ENCODE results near the gene GCM1.

The GCM1 gene

GRCh38 chr6:53152576-53152975 is 3.9 kb upstream of the GCM1 start:
- DNase-seq (ENCODE audit: low read depth in 3 of 3) = no peak

DNA sequence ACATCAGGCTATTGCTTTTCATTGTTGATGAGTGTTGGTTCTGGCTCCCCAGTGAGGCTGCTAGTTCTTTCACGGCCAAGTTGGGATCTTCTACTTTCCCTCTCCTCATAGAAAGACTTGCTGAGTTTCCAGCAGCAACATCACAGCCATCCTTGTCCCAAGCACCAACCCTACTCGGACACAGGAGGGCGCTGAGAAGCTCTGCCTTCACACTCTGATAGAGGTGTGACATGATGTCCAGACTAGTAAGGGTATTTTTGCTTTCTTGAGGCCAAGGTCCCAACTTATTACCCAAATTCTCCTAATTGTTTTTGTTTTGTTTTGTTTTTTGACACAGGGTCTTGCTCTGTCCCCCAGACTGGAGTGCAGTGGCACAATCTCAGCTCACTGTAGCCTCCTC is 3.0 kb upstream of the GCM1 start:
- DNase-seq (ENCODE audit: low read depth in 3 of 3) = no peak

DNA sequence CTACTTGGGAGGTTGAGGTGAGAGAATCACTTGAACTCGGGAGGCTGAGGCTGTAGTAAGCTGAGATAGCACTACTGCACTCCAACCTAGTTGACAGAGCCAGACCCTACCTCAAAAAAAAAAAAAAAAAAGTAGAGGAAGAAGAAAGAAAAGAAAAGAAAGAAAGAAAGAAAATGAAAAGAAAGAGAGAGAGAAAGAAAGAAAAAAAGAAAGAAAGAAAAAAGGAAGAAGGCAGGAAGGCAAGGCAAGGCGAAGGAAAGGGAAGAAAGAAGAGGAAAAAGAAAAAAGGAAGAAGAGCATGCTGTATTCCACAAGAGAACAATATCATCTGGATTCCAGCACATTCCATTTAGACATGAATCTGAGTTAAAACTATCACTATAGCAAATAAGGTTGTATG is 3.8 kb downstream of the GCM1 start:
- no peak for DNase-seq (ENCODE audit: low read depth in 3 of 3)

- no peak for DNase-seq (ENCODE audit: low read depth in 3 of 3)
Observed at GRCh38 chr6:53143710-53144109, 4.9 kb downstream of the GCM1 start.

GRCh38 chr6:53142810-53143209 is 5.8 kb downstream of the GCM1 start:
- DNase-seq (ENCODE audit: low read depth in 3 of 3) = no peak

GRCh38 chr6:53139841-53140413 is 8.7 kb downstream of the GCM1 start:
- DNase-seq (ENCODE audit: low read depth in 3 of 3) = no peak

- no peak for DNase-seq (ENCODE audit: low read depth in 3 of 3)
Observed at GRCh38 chr6:53136000-53136609, 12.5 kb downstream of the GCM1 start.

- DNase-seq (ENCODE audit: low read depth in 3 of 3) = no peak
Observed at GRCh38 chr6:53134601-53135235, 13.9 kb downstream of the GCM1 start.

GRCh38 chr6:53133961-53134360 is 14.7 kb downstream of the GCM1 start:
- DNase-seq (ENCODE audit: low read depth in 3 of 3) = no peak

GRCh38 chr6:53130569-53131290 is 17.9 kb downstream of the GCM1 start:
- DNase-seq (ENCODE audit: low read depth in 3 of 3) = no peak

DNA sequence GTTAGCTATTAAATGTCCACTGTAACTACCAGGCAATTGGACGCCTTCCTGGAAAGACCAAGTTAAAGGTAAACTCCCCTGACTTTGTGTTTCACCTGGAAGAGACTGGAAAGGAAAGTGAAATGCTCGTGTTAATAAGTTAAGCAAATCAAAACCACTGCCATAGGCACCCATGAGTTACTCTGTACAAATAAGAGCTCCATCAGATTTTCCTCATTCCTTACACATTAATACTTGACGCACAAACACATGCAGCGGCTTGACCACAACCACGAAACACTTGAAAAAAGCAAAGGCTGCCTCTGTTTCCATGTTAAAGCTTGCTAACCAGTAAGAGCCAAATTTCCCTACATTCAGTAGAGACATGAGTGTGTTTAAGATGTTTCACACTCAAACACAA is 19.8 kb downstream of the GCM1 start:
- DNase-seq (ENCODE audit: low read depth in 3 of 3) = no peak

GRCh38 chr6:53125276-53125675 is 23.4 kb downstream of the GCM1 start:
- DNase-seq (ENCODE audit: low read depth in 3 of 3) = no peak

DNA sequence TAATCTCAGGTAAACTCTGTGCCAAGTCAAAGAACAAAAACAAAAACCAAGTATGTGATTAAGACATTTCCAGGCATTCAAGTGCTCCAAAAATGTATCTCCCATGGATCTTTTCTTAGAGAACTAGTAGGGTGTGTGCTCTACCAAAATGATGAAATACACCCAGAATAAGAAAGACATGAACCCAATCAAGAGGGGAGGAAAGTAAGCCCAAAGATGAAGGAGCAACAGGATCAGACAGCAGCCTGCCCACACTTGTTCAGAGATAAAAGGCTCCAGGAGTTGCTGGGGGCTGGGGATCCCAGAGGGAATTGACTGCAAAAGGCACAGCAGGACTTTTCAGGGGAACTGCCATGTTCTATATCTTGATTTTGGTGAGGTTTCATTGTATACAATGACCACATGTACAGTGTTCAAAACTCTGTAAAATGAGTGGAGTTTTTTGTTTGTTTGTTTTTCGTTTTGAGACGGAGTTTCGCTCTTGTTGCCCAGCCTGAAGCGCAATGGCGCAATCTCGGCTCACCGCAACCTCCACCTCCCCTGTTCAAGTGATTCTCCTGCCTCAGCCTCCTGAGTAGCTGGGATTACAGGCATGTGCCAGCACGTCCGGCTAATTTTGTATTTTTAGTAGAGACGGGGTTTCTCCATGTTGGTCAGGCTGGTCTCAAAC is 24.4 kb downstream of the GCM1 start:
- no peak for DNase-seq (ENCODE audit: low read depth in 3 of 3)

DNA sequence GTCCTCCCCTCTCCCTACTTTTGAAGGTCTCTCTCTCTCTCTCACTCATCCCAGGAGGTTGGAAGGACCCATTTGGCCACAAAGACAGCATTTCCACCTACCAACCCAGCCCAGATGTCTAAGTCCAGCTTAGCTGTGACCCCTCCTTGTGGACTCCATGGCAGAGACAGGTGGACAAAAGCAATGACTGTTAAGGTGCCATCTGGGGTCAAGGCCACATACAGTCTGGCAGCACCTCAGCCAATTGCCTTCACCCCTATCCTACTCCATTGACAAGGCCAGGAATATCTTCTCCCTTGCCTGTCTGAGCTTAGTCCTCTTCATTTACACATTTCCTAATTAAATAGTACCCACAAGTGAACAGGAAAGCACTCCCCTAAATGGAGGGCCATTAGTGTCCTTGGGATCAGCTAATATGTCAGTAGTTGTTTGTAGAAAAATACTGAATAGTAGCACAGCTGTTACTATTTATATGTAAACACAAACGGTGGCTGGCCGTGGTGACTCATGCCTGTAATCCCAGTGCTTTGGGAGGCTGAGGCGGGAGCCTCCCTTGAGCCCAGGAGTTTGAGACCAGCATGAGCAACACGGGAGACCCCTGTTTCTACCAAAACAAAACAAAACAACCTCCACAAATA is 28.8 kb downstream of the GCM1 start:
- DNase-seq (ENCODE audit: low read depth in 3 of 3) = no peak

GRCh38 chr6:53119349-53119748 is 29.3 kb downstream of the GCM1 start:
- no peak for DNase-seq (ENCODE audit: low read depth in 3 of 3)

DNA sequence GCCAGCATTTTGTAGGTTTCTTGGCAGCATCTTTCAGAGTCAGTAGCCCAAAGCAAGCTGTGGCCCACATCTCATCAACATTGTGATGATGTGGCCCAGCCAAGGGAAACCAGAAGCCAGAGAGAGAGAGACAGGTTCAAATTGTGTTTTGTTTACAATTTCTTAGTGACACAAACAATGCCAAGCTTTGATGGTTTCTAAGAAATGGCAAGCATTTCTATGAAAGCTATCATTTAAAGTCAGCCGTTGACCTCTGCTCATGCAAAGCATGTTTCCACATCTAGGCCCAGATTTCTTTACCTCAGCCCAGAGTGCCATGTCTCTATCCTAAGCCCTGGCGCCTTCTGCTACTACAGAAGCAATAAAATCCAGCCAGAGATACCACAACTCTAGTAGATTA is 32.9 kb downstream of the GCM1 start:
- DNase-seq (ENCODE audit: low read depth in 3 of 3) = no peak

GRCh38 chr6:53115113-53115512 is 33.5 kb downstream of the GCM1 start:
- DNase-seq (ENCODE audit: low read depth in 3 of 3) = no peak

DNA sequence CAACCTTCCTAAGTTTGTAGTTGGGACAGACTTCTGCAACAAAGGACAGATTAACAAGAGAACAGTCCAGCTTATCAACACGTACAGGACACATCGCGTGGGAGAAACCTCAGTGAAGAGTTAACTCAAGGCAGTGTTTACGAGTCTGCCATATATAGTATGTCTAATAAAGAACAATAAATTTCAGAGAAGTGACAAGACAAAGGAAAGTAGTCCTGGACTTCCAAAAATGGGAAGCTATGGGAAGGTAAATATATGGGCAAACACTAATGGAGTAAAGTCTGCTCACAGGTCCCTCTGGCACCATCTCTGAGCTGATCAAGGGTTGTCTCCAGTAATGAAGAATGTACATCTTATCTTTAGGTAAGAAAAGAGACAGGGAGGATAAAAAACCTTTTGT is 34.9 kb downstream of the GCM1 start:
- no peak for DNase-seq (ENCODE audit: low read depth in 3 of 3)

GRCh38 chr6:53112871-53113270 is 35.8 kb downstream of the GCM1 start:
- DNase-seq (ENCODE audit: low read depth in 3 of 3) = no peak

DNA sequence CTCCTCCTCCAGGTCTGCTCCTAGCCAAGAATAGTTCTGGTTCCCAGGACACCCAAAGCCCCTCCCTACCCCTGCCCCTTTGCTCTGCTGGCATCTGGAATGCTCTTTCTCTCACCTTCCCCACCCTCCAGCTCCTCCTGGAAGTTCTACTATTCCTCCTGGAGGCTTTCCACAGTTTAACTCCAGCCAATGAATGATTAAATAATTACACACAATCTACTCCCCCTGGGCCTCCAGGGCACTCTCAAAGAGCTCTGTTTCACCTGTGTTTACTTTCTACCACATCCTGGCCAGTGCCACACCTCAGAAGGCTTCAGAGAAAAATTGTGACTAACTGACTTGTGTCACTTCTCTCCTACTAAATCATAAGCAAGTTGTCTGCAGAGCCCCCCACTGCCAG is 36.2 kb downstream of the GCM1 start:
- DNase-seq (ENCODE audit: low read depth in 3 of 3) = no peak

GRCh38 chr6:53111865-53112264 is 36.8 kb downstream of the GCM1 start:
- DNase-seq (ENCODE audit: low read depth in 3 of 3) = no peak

GRCh38 chr6:53109612-53110011 is 39.0 kb downstream of the GCM1 start:
- DNase-seq (ENCODE audit: low read depth in 3 of 3) = no peak
